ENCODE measurements around the gene RBM12. TPM values are rescaled to one million over a fixed set of nuclear protein-coding genes. Genes with fewer than 3 reads are reported as not detected.

Gene RBM12
- total and polyA plus RNA-seq, 2 of the 8 experiments (the other 6 are each of a cell fraction or from before 2014, with no cell fraction given) = 187 to 214 TPM

GRCh38 chr20:35619196-35620095 is 45.3 kb downstream of the RBM12 start:
- Histone ChIP-seq H4K8ac (ENCODE audit: extremely low read depth, insufficient read depth, low read length) (peak overlapping the region; percentile 91), H3K79me1 (ENCODE audit: low read depth, low read length) (no peaks in the 10 kb centered on the region), H3K4me3 (ENCODE audit: extremely low read depth in 1 of 4, insufficient read depth in 2 of 4, low read depth in 3 of 4, low read length in 4 of 4) (peak overlapping the region; percentile 44 to 63 (median 55)), H3K79me2 (ENCODE audit: control insufficient read depth in 1 of 2, insufficient read depth in 2 of 2, low read length in 2 of 2) (no peaks in the 10 kb centered on the region), H3K23ac (ENCODE audit: insufficient read length) (no peak overlapping the region), H3K4me1 (replicated peaks in 1 of 4; ENCODE audit: control insufficient read depth in 3 of 4, insufficient read depth in 4 of 4, low read length in 3 of 4) (peaks cover 0 to 19% (median 8%) of the 10 kb centered on the region in 4 experiments; a peak in 6 of 7 replicates), H3K9ac (replicated peaks in 1 of 4; ENCODE audit: extremely low read depth in 1 of 4, low read depth in 3 of 4, low read length in 3 of 4) (peak overlapping the region in 2 of 4 experiments; percentile 61 to 70; a peak in 4 of 7 replicates), H3K14ac (ENCODE audit: insufficient read length) (no peak overlapping the region), H4K20me1 (replicated peaks in 1 of 2; ENCODE audit: control insufficient read depth in 1 of 2, insufficient read depth in 2 of 2, low read length in 2 of 2) (no peaks in the 10 kb centered on the region), H3K4me2 (ENCODE audit: insufficient read depth in 1 of 2, low read depth in 2 of 2, low read length in 2 of 2) (peak overlapping the region; percentile 78 to 96), H2AK5ac (ENCODE audit: low read depth, low read length) (no peak overlapping the region), H2BK5ac (ENCODE audit: low read depth, low read length) (peak overlapping the region; percentile 61; the same call in 1 of the 2 replicates), H3K4ac (replicated peaks; ENCODE audit: insufficient read length, low read depth, low read length) (no peak overlapping the region), H3K56ac (replicated peaks; ENCODE audit: insufficient read length, low read depth, low read length) (peak overlapping the region; percentile 77), H4K91ac (replicated peaks; ENCODE audit: insufficient read length, low read length) (no peak overlapping the region), H3K27ac (ENCODE audit: low read depth, low read length) (no peak overlapping the region), H3K23me2 (ENCODE audit: low read depth, low read length) (peaks cover 12% of the 10 kb centered on the region; the same call in 1 of the 2 replicates), H2BK20ac (ENCODE audit: low read length) (no peak overlapping the region), H2AFZ (ENCODE audit: low read length) (0 out of 2 replicates have a peak overlapping the region, but pooled peaks have one; percentile 36), H3K27me3 (replicated peaks in 1 of 4; ENCODE audit: control insufficient read depth in 3 of 4, extremely low read depth in 1 of 4, insufficient read depth in 3 of 4, low read length in 3 of 4) (peaks cover 0 to 8% (median 7%) of the 10 kb centered on the region in 4 experiments; a peak in 3 of 7 replicates), H3K9me3 (ENCODE audit: insufficient read depth in 2 of 2, low read depth in 1 of 2, low read length in 1 of 2) (no peaks in the 10 kb centered on the region), H3K36me3 (ENCODE audit: control insufficient read depth in 2 of 4, insufficient read depth in 4 of 4, low read length in 3 of 4) (peaks cover 0 to 2% (median 0%) of the 10 kb centered on the region in 4 experiments; a peak in 1 of 8 replicates), H2BK120ac (replicated peaks; ENCODE audit: low read depth, low read length) (no peak overlapping the region), H2BK12ac (ENCODE audit: low read depth, low read length) (0 out of 2 replicates have a peak overlapping the region, but pooled peaks have one; percentile 27), H4K5ac (ENCODE audit: insufficient read length, low read depth, low read length) (peak overlapping the region; percentile 61), H2BK15ac (ENCODE audit: low read length) (peak overlapping the region; percentile 95; the same call in 1 of the 2 replicates), H3K18ac (ENCODE audit: extremely low read depth, low read length) (peak overlapping the region; percentile 62)
- peak; percentile 73 to 95 for DNase-seq (ENCODE audit: low read depth in 1 of 2, low spot score in 2 of 2)
- 9% methylated on average over 49 of the region's 49 CpGs; no CpG with 5 or more reads in 1 of the 2 experiments for whole genome bisulfite sequencing, 2 experiments (ENCODE audit: extremely low coverage in 1 of 2, insufficient coverage in 1 of 2, insufficient read length in 1 of 2, insufficient replicate concordance in 2 of 2, low coverage in 1 of 2, low lambda C conversion rate in 2 of 2, missing lambda C conversion rate in 1 of 2)
- no peak for FAIRE-seq
- ChIA-PET POLR2A (ENCODE audit: partially characterized antibody) (interaction anchor here (0.6 to 4.8 kb wide), 17 partner anchors 12 to 165 kb away, joined by 3 to 28 read pairs (median 4); partner anchors contain the start of genes CPNE1, ERGIC3, PHF20 and RBM12), CTCF (ENCODE audit: partially characterized antibody) (interaction anchor here (0.5 to 10.1 kb wide), 30 partner anchors 9 to 343 kb away, joined by 3 to 121 read pairs (median 4); partner anchors contain the start of genes CPNE1, RBM12 and SCAND1)
- TF ChIP-seq NRF1 (IDR thresholded peaks at IDR 0.05; ENCODE audit: low read depth, low read length) (no peak), RXRA (IDR thresholded peaks at IDR 0.05; ENCODE audit: insufficient read depth, low read depth, low read length) (no peak), SIN3A (conservative IDR thresholded peaks at IDR 0.05 in 1 of 2, IDR thresholded peaks at IDR 0.05 in 1 of 2; ENCODE audit: low read depth in 1 of 2, low read length in 2 of 2) (peak in 1 of 2 experiments; percentile 77; a peak in 2 of 4 replicates), ZNF274 (IDR thresholded peaks at IDR 0.05; ENCODE audit: borderline replicate concordance, extremely low read depth, low read length) (no peak), SAP30 (IDR thresholded peaks at IDR 0.05; ENCODE audit: insufficient read depth, insufficient replicate concordance, low read length) (no peak), CREB1 (IDR thresholded peaks at IDR 0.05) (peak; percentile 43; the same call in 1 of the 2 replicates), TAF1 (IDR thresholded peaks at IDR 0.05; ENCODE audit: low read depth, low read length) (peak; percentile 74), TBP (IDR thresholded peaks at IDR 0.05; ENCODE audit: low read depth, low read length) (peak; percentile 63; the same call in 1 of the 2 replicates), EP300 (IDR thresholded peaks at IDR 0.05; ENCODE audit: borderline replicate concordance in 1 of 2, low read depth in 2 of 2, low read length in 2 of 2) (no peak), SP2 (IDR thresholded peaks at IDR 0.05; ENCODE audit: low read length) (no peak)
